Heart left ventricle (tissue), 13 donors: ENCODE data around the gene PXT1.

ENCODE experiments used
- CTCF ChIP-seq, 12 donors: fragments of 200-600 bp; sonication (generic) in 4 of 12; IDR thresholded peaks; one replicate each; pipeline versions ENCODE4 v1.5.0 to v1.8.0; 2018 to 2022; ENCODE audit warnings: antibody characterized with exemption in 12 of 12, mild to moderate bottlenecking in 5 of 12
- POLR2A ChIP-seq, 2 donors: fragments of 450-650 bp; IDR thresholded peaks; one replicate each; pipeline ENCODE4 v1.6.1; 2017; ENCODE audit warnings: antibody characterized with exemption in 2 of 2, mild to moderate bottlenecking in 2 of 2, moderate library complexity in 2 of 2
- donor health status: ischemic (EF 13 %, LVEDD 7.1; RV severe dilation, severe dysfunction).
- donor health status: DM: no; HTN: yes; CAD: no.
- donor health status: DM: no; HTN: no; CAD: no.
- donor health status: ischemic (EF 25% LVEDD 6.9; RV normal size, moderate dysfunction).
- donor health status: ischemic (EF 25% LVEDD 5.7; RV mildly dilated, moderate dysfunction).
- donor health status: ischemic (EF 35%, LVEDD 5.7; RV mildly dilated, moderate dysfunction).
- donor health status: nonischemic (EF 11% LVEDD 7.7; RV severe dilation, severe dysfunction).
- donor health status: DM: yes; HTN: yes; CAD: no.
- donor health status: PGD.
- donor health status: ischemic (EF 29% LVEDD 5.4; RV normal size, mild dysfunction).
- donor health status: nonischemic (EF 23%, LVEDD 6.1; RV moderate dilation, normal function).

GRCh38 chr6:36340618-36341454, 101.8 kb downstream of the PXT1 start:
- TF ChIP-seq CTCF (IDR thresholded peaks at IDR 0.05) (peak; percentile 90 to 98 (median 97)), POLR2A (IDR thresholded peaks at IDR 0.05) (no peak)
